GM12891 (cell line): ENCODE measurements around the gene PRKCE.

ENCODE experiments used
- POLR2A ChIP-seq: IDR thresholded peaks from 2 replicates; pipeline ENCODE4 v1.6.1; 2011; ENCODE audit warnings: low read depth, low read length, control low read depth
- POU2F2 ChIP-seq: IDR thresholded peaks from 2 replicates; pipeline ENCODE4 v1.6.1; 2011; ENCODE audit warnings: low read depth, mild to moderate bottlenecking, control low read depth, low read length, moderate library complexity
- TAF1 ChIP-seq: IDR thresholded peaks from 2 replicates; pipeline ENCODE4 v1.6.1; 2011; ENCODE audit warnings: low read depth, low read length, control low read depth

- TF ChIP-seq POU2F2, result no peak
- no peak for TF ChIP-seq TAF1
- no peak for TF ChIP-seq POLR2A
Measured at GRCh38 chr2:46015671-46016070, 364.2 kb downstream of the PRKCE start.
